Measurements from ENCODE around the gene YIPF2. TPM values are rescaled to one million over a fixed set of nuclear protein-coding genes. Genes with fewer than 3 reads are reported as not detected.

YIPF2 gene
- total and polyA plus RNA-seq, 10 of the 15 experiments (the other 5 are each of a cell fraction or from before 2014, with no cell fraction given) = 0.92 to 38.9 (median 17.6) TPM

DNA sequence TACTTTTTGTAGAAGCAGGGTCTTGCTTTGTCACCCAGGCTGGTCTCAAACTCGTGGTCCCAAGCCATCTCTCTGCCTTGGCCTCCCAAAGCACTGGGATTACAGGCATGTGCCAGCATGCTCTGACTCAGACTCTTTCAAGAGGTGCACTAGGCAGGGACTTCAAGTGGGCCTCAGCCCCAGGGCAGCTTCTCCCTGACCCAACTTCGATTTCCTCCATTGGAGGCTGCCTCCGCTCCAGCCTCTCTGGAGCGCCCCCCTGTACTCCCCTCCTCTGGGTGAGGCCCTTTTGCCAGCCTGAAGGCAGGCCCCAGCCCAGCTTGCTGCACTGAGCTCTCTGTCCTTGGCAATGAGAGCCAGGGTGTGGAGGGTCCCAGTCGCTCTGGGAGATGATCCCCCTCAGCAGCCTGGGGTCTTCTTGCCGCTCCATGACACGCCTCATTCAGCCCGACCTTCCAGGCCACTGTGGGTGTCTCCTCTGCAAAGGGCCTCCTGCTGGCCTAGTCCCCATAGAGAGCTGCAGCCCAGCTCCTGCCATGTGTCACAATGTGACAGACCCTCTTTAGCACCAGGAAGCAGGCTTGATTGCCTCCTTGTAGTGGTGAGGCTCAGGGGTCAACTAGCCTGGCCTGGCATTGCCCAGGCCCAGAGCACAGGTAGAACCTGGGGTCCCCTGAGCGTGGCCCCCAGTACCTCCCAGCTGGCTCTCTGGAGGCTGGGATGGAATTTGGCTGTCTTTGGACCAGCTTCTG, 40.6 kb downstream of the YIPF2 start:
- Histone ChIP-seq H3K4me2 (ENCODE audit: control insufficient read depth, insufficient read depth) (peak overlapping the region; percentile 26; the same call in 1 of the 2 replicates), H3K4me1 (ENCODE audit: control insufficient read depth, insufficient read depth, low read length) (peaks cover 20% of the 10 kb centered on the region), H3K36me3 (ENCODE audit: control insufficient read depth in 2 of 2, insufficient read depth in 2 of 2, low read length in 1 of 2) (peaks cover 4 to 13% of the 10 kb centered on the region in 2 experiments; a peak in 3 of 4 replicates), H2AFZ (ENCODE audit: control insufficient read depth, low read depth, low read length) (no peak overlapping the region), H3K4me3 (no peak overlapping the region), H3K27ac (ENCODE audit: control insufficient read depth, insufficient read depth) (peak overlapping the region; percentile 41), H4K20me1 (ENCODE audit: control insufficient read depth, insufficient read depth) (peaks cover 6% of the 10 kb centered on the region; the same call in 1 of the 2 replicates), H3K9ac (ENCODE audit: control insufficient read depth, insufficient read depth, low read length) (peak overlapping the region; percentile 38; the same call in 1 of the 2 replicates), H3K9me3 (replicated peaks; ENCODE audit: control insufficient read depth, insufficient read depth, low read length) (no peaks in the 10 kb centered on the region), H3K27me3 (replicated peaks in 1 of 2; ENCODE audit: control insufficient read depth in 2 of 2, insufficient read depth in 2 of 2, low read length in 1 of 2) (no peaks in the 10 kb centered on the region), H3K79me2 (ENCODE audit: control insufficient read depth, insufficient read depth, low read length) (peaks cover 56% of the 10 kb centered on the region)
- 33% methylated on average over 9 of the region's 9 CpGs for WGBS (ENCODE audit: insufficient coverage, insufficient replicate concordance, low lambda C conversion rate, missing lambda C conversion rate)
- ChIA-PET POLR2A (interaction anchor here (0.6 to 2.1 kb wide), 9 partner anchors 9 to 565 kb away, joined by 3 to 11 read pairs (median 5); partner anchors contain the start of gene SMARCA4), RAD21 (ENCODE audit: unreplicated experiment) (interaction anchor here (0.8 to 2.9 kb wide), 10 partner anchors 10 to 201 kb away, joined by 3 to 42 read pairs (median 4); partner anchors contain the start of genes CARM1, DNM2 and LDLR), CTCF (interaction anchor here (0.6 to 3.0 kb wide), 12 partner anchors 9 to 246 kb away, joined by 3 to 21 read pairs (median 4); no protein-coding TSS in a partner anchor), SMC1A (ENCODE audit: uncharacterized antibody, unreplicated experiment) (interaction anchor here (0.6 to 4.2 kb wide), 9 partner anchors 8 to 168 kb away, joined by 3 to 28 read pairs (median 4); no protein-coding TSS in a partner anchor)
- no TSS peak for BruUV-seq (replicated peaks)
- ATAC-seq (peak; percentile 78), DNase-seq (ENCODE audit: low read depth, low spot score) (no peak), FAIRE-seq (no peak)
- intact Hi-C loops (cut with micrococcal nuclease; ENCODE audit: unreplicated experiment) (no loop called here), in situ Hi-C loops (cut with MboI) (no loop called here)
- TF ChIP-seq, protein P1, sequence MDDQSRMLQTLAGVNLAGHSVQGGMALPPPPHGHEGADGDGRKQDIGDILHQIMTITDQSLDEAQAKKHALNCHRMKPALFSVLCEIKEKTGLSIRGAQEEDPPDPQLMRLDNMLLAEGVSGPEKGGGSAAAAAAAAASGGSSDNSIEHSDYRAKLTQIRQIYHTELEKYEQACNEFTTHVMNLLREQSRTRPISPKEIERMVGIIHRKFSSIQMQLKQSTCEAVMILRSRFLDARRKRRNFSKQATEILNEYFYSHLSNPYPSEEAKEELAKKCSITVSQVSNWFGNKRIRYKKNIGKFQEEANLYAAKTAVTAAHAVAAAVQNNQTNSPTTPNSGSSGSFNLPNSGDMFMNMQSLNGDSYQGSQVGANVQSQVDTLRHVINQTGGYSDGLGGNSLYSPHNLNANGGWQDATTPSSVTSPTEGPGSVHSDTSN (IDR thresholded peaks at IDR 0.05; ENCODE audit: insufficient replicate concordance, low read depth, low read length) = no peak
- TF ChIP-seq SUPT20H (IDR thresholded peaks at IDR 0.05; ENCODE audit: borderline replicate concordance, control insufficient read depth, low read depth, low read length) (no peak), SPI1 (IDR thresholded peaks at IDR 0.05; ENCODE audit: borderline replicate concordance, insufficient read depth, low read depth, low read length) (no peak), ATF7 (IDR thresholded peaks at IDR 0.05; ENCODE audit: low read depth) (no peak)
- TF ChIP-seq, protein P2, sequence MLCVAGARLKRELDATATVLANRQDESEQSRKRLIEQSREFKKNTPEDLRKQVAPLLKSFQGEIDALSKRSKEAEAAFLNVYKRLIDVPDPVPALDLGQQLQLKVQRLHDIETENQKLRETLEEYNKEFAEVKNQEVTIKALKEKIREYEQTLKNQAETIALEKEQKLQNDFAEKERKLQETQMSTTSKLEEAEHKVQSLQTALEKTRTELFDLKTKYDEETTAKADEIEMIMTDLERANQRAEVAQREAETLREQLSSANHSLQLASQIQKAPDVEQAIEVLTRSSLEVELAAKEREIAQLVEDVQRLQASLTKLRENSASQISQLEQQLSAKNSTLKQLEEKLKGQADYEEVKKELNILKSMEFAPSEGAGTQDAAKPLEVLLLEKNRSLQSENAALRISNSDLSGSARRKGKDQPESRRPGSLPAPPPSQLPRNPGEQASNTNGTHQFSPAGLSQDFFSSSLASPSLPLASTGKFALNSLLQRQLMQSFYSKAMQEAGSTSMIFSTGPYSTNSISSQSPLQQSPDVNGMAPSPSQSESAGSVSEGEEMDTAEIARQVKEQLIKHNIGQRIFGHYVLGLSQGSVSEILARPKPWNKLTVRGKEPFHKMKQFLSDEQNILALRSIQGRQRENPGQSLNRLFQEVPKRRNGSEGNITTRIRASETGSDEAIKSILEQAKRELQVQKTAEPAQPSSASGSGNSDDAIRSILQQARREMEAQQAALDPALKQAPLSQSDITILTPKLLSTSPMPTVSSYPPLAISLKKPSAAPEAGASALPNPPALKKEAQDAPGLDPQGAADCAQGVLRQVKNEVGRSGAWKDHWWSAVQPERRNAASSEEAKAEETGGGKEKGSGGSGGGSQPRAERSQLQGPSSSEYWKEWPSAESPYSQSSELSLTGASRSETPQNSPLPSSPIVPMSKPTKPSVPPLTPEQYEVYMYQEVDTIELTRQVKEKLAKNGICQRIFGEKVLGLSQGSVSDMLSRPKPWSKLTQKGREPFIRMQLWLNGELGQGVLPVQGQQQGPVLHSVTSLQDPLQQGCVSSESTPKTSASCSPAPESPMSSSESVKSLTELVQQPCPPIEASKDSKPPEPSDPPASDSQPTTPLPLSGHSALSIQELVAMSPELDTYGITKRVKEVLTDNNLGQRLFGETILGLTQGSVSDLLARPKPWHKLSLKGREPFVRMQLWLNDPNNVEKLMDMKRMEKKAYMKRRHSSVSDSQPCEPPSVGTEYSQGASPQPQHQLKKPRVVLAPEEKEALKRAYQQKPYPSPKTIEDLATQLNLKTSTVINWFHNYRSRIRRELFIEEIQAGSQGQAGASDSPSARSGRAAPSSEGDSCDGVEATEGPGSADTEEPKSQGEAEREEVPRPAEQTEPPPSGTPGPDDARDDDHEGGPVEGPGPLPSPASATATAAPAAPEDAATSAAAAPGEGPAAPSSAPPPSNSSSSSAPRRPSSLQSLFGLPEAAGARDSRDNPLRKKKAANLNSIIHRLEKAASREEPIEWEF (IDR thresholded peaks at IDR 0.05; ENCODE audit: insufficient replicate concordance, low read depth, low read length) = no peak
- TF ChIP-seq, protein P3, sequence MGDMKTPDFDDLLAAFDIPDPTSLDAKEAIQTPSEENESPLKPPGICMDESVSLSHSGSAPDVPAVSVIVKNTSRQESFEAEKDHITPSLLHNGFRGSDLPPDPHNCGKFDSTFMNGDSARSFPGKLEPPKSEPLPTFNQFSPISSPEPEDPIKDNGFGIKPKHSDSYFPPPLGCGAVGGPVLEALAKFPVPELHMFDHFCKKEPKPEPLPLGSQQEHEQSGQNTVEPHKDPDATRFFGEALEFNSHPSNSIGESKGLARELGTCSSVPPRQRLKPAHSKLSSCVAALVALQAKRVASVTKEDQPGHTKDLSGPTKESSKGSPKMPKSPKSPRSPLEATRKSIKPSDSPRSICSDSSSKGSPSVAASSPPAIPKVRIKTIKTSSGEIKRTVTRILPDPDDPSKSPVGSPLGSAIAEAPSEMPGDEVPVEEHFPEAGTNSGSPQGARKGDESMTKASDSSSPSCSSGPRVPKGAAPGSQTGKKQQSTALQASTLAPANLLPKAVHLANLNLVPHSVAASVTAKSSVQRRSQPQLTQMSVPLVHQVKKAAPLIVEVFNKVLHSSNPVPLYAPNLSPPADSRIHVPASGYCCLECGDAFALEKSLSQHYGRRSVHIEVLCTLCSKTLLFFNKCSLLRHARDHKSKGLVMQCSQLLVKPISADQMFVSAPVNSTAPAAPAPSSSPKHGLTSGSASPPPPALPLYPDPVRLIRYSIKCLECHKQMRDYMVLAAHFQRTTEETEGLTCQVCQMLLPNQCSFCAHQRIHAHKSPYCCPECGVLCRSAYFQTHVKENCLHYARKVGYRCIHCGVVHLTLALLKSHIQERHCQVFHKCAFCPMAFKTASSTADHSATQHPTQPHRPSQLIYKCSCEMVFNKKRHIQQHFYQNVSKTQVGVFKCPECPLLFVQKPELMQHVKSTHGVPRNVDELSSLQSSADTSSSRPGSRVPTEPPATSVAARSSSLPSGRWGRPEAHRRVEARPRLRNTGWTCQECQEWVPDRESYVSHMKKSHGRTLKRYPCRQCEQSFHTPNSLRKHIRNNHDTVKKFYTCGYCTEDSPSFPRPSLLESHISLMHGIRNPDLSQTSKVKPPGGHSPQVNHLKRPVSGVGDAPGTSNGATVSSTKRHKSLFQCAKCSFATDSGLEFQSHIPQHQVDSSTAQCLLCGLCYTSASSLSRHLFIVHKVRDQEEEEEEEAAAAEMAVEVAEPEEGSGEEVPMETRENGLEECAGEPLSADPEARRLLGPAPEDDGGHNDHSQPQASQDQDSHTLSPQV (IDR thresholded peaks at IDR 0.05) = no peak
